K562 (cell line): ENCODE data around the gene HOXC4. TPM values are rescaled to one million over a fixed set of nuclear protein-coding genes. Genes with fewer than 3 reads are reported as not detected.

Source experiments
- ATAC-seq: fragments of 200-7000 bp; cut with Tn5 transposase; 3 replicates; pipeline ENCODE4 v1.9.1; 2020; ENCODE audit warnings: moderate library complexity
- BruUV-seq: library from RNA; stranded (reverse); fragments of 400-500 nt; replicated peaks from 2 replicates; lab custom pipeline; 2021; lab: Mats Ljungman, UMichigan
- CTCF ChIA-PET: fragments of 300-600 bp; formaldehyde crosslinking; extraction: SDS; loops from one replicate; lab custom pipeline; 2021; ENCODE audit warnings: low intra/inter-chr PET ratio; lab: Yijun Ruan, JAX
- POLR2A ChIA-PET: fragments of 300-600, 350-650 bp; sonication (Branson Sonifier 250); formaldehyde crosslinking; extraction: SDS; loops from one replicate; lab custom pipeline; 2021; ENCODE audit warnings: antibody characterized with exemption, inconsistent platforms; lab: Yijun Ruan, JAX
- DNase-seq, 4 experiments: peaks; one replicate each; pipeline versions ENCODE4 v3.0.0 to v3.0.0-alpha.2; 2011 to 2018; ENCODE audit warnings: low spot score in 3 of 4, mixed read lengths in 3 of 4; ENCODE audit errors: extremely low read depth in 1 of 4
- FAIRE-seq: peaks from 2 replicates; lab custom pipeline; 2011; peaks lifted over from hg19 to GRCh38; lab: Jason Lieb, UNC
- H2AFZ ChIP-seq: 2 replicates; pipeline ENCODE4 v1.6.0; 2011; ENCODE audit warnings: low read depth, low read length, control low read depth, inconsistent platforms
- H3K27ac ChIP-seq: fragments of 200-600 bp; 3 replicates; pipeline ENCODE4 v1.8.0; 2011; ENCODE audit warnings: low read depth, mild to moderate bottlenecking, control low read depth, inconsistent platforms, low read length, moderate library complexity, mixed read lengths; ENCODE audit errors: extremely low read depth
- H3K27me3 ChIP-seq, 2 experiments: fragments of 300-600 bp in 1 of 2; 2 replicates in 1 of 2; 3 replicates in 1 of 2; pipeline versions ENCODE4 v1.6.0 to v1.8.0; 2011; ENCODE audit warnings: inconsistent platforms in 2 of 2, low read length in 2 of 2, mild to moderate bottlenecking in 1 of 2, mixed read lengths in 1 of 2, moderate library complexity in 1 of 2; ENCODE audit not compliant: control insufficient read depth in 2 of 2, insufficient read depth in 2 of 2
- H3K36me3 ChIP-seq: fragments of 300-600 bp; 3 replicates; pipeline ENCODE4 v1.8.0; 2011; ENCODE audit warnings: mild to moderate bottlenecking, low read length, inconsistent platforms; ENCODE audit not compliant: control insufficient read depth, insufficient read depth
- H3K4me1 ChIP-seq, 2 experiments: fragments of 200-600 bp in 1 of 2; replicated peaks in 1 of 2; 2 replicates in 1 of 2; 3 replicates in 1 of 2; pipeline versions ENCODE4 v1.5.1 to v1.8.0; 2011; ENCODE audit warnings: inconsistent platforms in 2 of 2, low read length in 2 of 2, mild to moderate bottlenecking in 1 of 2, mixed read lengths in 1 of 2, moderate library complexity in 1 of 2; ENCODE audit not compliant: control insufficient read depth in 2 of 2, insufficient read depth in 2 of 2
- H3K4me2 ChIP-seq: 2 replicates; pipeline ENCODE4 v1.6.1; 2011; ENCODE audit warnings: low read length, control low read depth, inconsistent platforms, mixed read lengths; ENCODE audit not compliant: insufficient read depth
- H3K4me3 ChIP-seq: fragments of 200-600 bp; sonication (generic), shearing (Covaris generic); 2 replicates; pipeline ENCODE4 v1.5.1; 2016; ENCODE audit warnings: control low read depth, inconsistent platforms
- H3K79me2 ChIP-seq: fragments of 200-600 bp; 3 replicates; pipeline ENCODE4 v1.8.0; 2011; ENCODE audit warnings: low read length, inconsistent platforms; ENCODE audit not compliant: control insufficient read depth, insufficient read depth
- H3K9ac ChIP-seq, 2 experiments: 2 replicates each; pipeline versions ENCODE4 v1.6.0 to v1.6.1; 2011; ENCODE audit warnings: low read depth in 2 of 2, low read length in 2 of 2, control low read depth in 1 of 2, inconsistent platforms in 1 of 2, mild to moderate bottlenecking in 1 of 2, mixed read lengths in 1 of 2; ENCODE audit not compliant: insufficient read depth in 1 of 2
- H3K9me1 ChIP-seq: one replicate; pipeline ENCODE4 v1.6.0; 2011; ENCODE audit warnings: inconsistent platforms, mild to moderate bottlenecking, low read length, moderate library complexity; ENCODE audit not compliant: control insufficient read depth, insufficient read depth
- H3K9me3 ChIP-seq: replicated peaks from 2 replicates; pipeline ENCODE4 v1.5.1; 2011; ENCODE audit warnings: low read depth, low read length, inconsistent platforms; ENCODE audit not compliant: control insufficient read depth, insufficient read depth
- H4K20me1 ChIP-seq: replicated peaks from 2 replicates; pipeline ENCODE4 v1.6.1; 2011; ENCODE audit warnings: low read length, inconsistent platforms, mixed read lengths; ENCODE audit not compliant: control insufficient read depth, insufficient read depth
- CEBPG ChIP-seq, 3 experiments: fragments of 200-800 bp in 1 of 3; sonication (Bioruptor generic) in 1 of 3; sonication (generic) in 1 of 3; formaldehyde crosslinking in 1 of 3; IDR thresholded peaks in 2 of 3; conservative IDR thresholded peaks in 1 of 3; 2 replicates each; pipeline versions ENCODE4 v1.6.1 to v1.8.0; 2016 to 2022; ENCODE audit warnings: missing compliant biosample characterization in 2 of 3, missing genetic modification characterization in 2 of 3, mild to moderate bottlenecking in 1 of 3, missing genetic modification reagents in 1 of 3
- POLR2A ChIP-seq: fragments of 450-650 bp; conservative IDR thresholded peaks from 2 replicates; pipeline ENCODE4 v1.6.1; 2016
- RUNX1 ChIP-seq: sonication (generic); IDR thresholded peaks from 2 replicates; pipeline ENCODE4 v1.6.1; 2016; ENCODE audit warnings: antibody characterized with exemption, low read depth
- ZFX ChIP-seq: sonication (generic); formaldehyde crosslinking; IDR thresholded peaks from 2 replicates; pipeline ENCODE4 v1.8.0; 2022; ENCODE audit warnings: mild to moderate bottlenecking, missing genetic modification reagents, moderate library complexity
- WGBS: fragments of 100-300 bp; shearing (Covaris generic); methylation state at CpG from one replicate; pipeline ENCODE4 v1.1.6; 2016; ENCODE audit warnings: low coverage, mixed read lengths; ENCODE audit not compliant: insufficient coverage; ENCODE audit errors: missing lambda C conversion rate; 5-methylcytosine and 5-hydroxymethylcytosine counted together
- in situ Hi-C: fragments of 300-500 bp; cut with MboI; formaldehyde crosslinking; loops from 4 replicates; pipeline ENCODE4 v1.15.0; 2018; ENCODE audit warnings: inconsistent platforms, mixed read lengths
- intact Hi-C: fragments of 100-400 bp; cut with micrococcal nuclease; formaldehyde crosslinking; loops from 2 replicates; pipeline ENCODE4 v1.14.2; 2022
- polyA plus RNA-seq, 8 experiments: library from polyadenylated mRNA; depleted of rRNA in 4 of 8; stranded (reverse) in 5 of 8; unstranded in 3 of 8; fragments of >200 nt; fragmentation: Nextera tagmentation in 2 of 8; fragmentation: Illumina TruSeq in 1 of 8; extraction: Ambion mirVana in 2 of 8; extraction: Trizol in 1 of 8; gene quantifications; 2 replicates each; pipeline versions ENCODE4 v1.2.1 to v1.2.3, GENCODE V29; 2011 to 2014; ENCODE audit warnings: inconsistent platforms in 1 of 8, missing spikeins in 1 of 8
- total RNA-seq, 7 experiments: library from RNA; depleted of rRNA in 6 of 7; stranded (reverse); fragments of >200 nt in 6 of 7; fragmentation: Illumina TruSeq in 2 of 7; extraction: Trizol in 2 of 7; gene quantifications; 2 replicates each; pipeline versions ENCODE4 v1.2.1 to v1.2.3, GENCODE V29; 2011 to 2021; ENCODE audit warnings: low replicate concordance in 1 of 7

Gene HOXC4
- total and polyA plus RNA-seq, 9 of the 15 experiments (the other 6 are each of a cell fraction or from before 2014, with no cell fraction given), result 0.06 to 1.5 (median 0.44) TPM; not detected in 1

- Histone ChIP-seq H3K27me3 (no peaks in the 10 kb centered on the region), H3K4me1 (peaks cover 19 to 33% of the 10 kb centered on the region in 2 experiments), H3K4me3 (no peak overlapping the region), H3K9me3 (no peaks in the 10 kb centered on the region), H4K20me1 (no peaks in the 10 kb centered on the region), H3K79me2 (peaks cover 3% of the 10 kb centered on the region; the same call in 2 of the 3 replicates), H3K36me3 (no peaks in the 10 kb centered on the region), H3K27ac (no peak overlapping the region), H2AFZ (no peak overlapping the region), H3K9me1 (no peaks in the 10 kb centered on the region), H3K9ac (no peak overlapping the region), H3K4me2 (no peak overlapping the region)
- in situ Hi-C loops, result no loop called here
- 72% methylated on average over 23 of the region's 23 CpGs for WGBS
- intact Hi-C loops, result loop anchor here (10.0 kb wide), 1 partner anchor 280 kb away; no protein-coding TSS in a partner anchor
- TF ChIP-seq POLR2A, result no peak
- TF ChIP-seq CEBPG (CRISPR knock-in tag; IDR thresholded peaks at IDR 0.05), result peak; percentile 24; the same call in 1 of the 2 replicates
- no peak for TF ChIP-seq CEBPG (tag; conservative IDR thresholded peaks at IDR 0.05 in 1 of 2, IDR thresholded peaks at IDR 0.05 in 1 of 2)
- peak; percentile 14; the same call in 1 of the 2 replicates for TF ChIP-seq ZFX (CRISPR knock-in tag)
- TF ChIP-seq RUNX1, result no peak
- FAIRE-seq, result no peak
- no TSS peak for BruUV-seq
- ChIA-PET POLR2A (interaction anchor here (0.6 to 1.2 kb wide), 3 partner anchors 18 to 675 kb away, joined by 3 to 4 read pairs (median 3); no protein-coding TSS in a partner anchor), CTCF (no interaction called here)
- no peak for ATAC-seq
- no peak for DNase-seq
These were observed 38.4 kb upstream of the HOXC4 start for GRCh38 chr12:54015018-54015931.
